BLaER1 (cell line): ENCODE data around the gene CDHR5.
"Not testable (repeated sequence)": the region's sequence is repeated elsewhere in the genome, so short reads cannot be mapped to it uniquely, and the experiment has no call there.

Experiments used
- H3K27ac ChIP-seq: shearing (Covaris generic); formaldehyde crosslinking; 2 replicates; pipeline ENCODE4 v1.8.1; 2022
- H3K27me3 ChIP-seq: shearing (Covaris generic); formaldehyde crosslinking; 2 replicates; pipeline ENCODE4 v1.8.1; 2022
- H3K36me3 ChIP-seq: shearing (Covaris generic); formaldehyde crosslinking; 2 replicates; pipeline ENCODE4 v1.8.1; 2022
- H3K4me1 ChIP-seq: shearing (Covaris generic); formaldehyde crosslinking; 2 replicates; pipeline ENCODE4 v1.8.1; 2022
- H3K4me2 ChIP-seq: shearing (Covaris generic); formaldehyde crosslinking; 2 replicates; pipeline ENCODE4 v1.8.1; 2022
- H3K4me3 ChIP-seq: shearing (Covaris generic); formaldehyde crosslinking; 2 replicates; pipeline ENCODE4 v1.8.1; 2022
- H3K9ac ChIP-seq: shearing (Covaris generic); formaldehyde crosslinking; 2 replicates; pipeline ENCODE4 v1.8.1; 2022
- H3K9me3 ChIP-seq: shearing (Covaris generic); formaldehyde crosslinking; 2 replicates; pipeline ENCODE4 v1.8.1; 2022
- H4K20me1 ChIP-seq: shearing (Covaris generic); formaldehyde crosslinking; 2 replicates; pipeline ENCODE4 v1.8.1; 2022
- Cebpa-rat ChIP-seq: shearing (Covaris generic); IDR thresholded peaks from 2 replicates; pipeline ENCODE4 v1.8.1; 2022

CDHR5 gene

DNA sequence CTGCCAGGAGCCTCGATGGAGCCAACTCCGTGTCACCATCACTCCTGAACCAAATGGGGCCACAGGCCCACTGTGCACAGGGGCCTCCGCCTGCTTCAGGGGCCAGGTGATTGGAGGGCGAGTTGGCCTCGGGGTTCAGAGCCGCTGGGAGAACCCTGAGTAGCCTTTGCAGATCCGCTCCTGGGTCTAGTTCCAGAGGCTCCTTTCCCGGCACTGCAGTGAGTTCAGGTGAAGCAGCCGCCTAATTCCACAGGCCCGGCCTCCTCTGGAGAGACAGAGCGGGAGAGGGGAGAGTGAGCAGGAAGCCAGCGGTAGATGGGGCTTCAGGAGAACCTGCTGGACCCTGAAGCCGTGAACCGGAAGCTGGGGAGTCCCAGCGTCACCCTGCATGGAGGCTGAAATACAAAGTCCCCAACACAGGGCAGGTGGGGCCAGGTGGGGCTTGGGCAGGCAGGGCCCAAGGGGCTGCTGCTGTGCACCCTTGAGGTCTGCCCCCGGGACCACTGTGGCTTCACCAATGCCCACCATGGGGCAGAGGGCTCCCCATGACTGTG is 34.9 kb upstream of the CDHR5 start:
- Histone ChIP-seq H3K27me3 (no peaks in the 10 kb centered on the region), H3K4me3 (no peak overlapping the region), H3K36me3 (peaks cover 95% of the 10 kb centered on the region), H3K9me3 (no peaks in the 10 kb centered on the region), H3K27ac (no peak overlapping the region), H3K9ac (peak overlapping the region; percentile 18; the same call in 1 of the 2 replicates), H3K4me1 (peaks cover 28% of the 10 kb centered on the region), H3K4me2 (peak overlapping the region; percentile 83), H4K20me1 (peaks cover 96% of the 10 kb centered on the region)
- no peak for TF ChIP-seq Cebpa-rat

GRCh38 chr11:657691-658126 is 33.0 kb upstream of the CDHR5 start:
- Histone ChIP-seq H3K27me3 (no peaks in the 10 kb centered on the region), H3K27ac (no peak overlapping the region), H3K4me2 (no peak overlapping the region), H4K20me1 (peaks cover 86% of the 10 kb centered on the region), H3K4me3 (no peak overlapping the region), H3K4me1 (peaks cover 28% of the 10 kb centered on the region), H3K36me3 (peaks cover 96% of the 10 kb centered on the region), H3K9me3 (no peaks in the 10 kb centered on the region), H3K9ac (no peak overlapping the region)
- TF ChIP-seq Cebpa-rat, result no peak

GRCh38 chr11:656866-657265 is 32.1 kb upstream of the CDHR5 start:
- Histone ChIP-seq H3K4me2 (no peak overlapping the region), H3K27me3 (no peaks in the 10 kb centered on the region), H3K4me3 (no peak overlapping the region), H3K9ac (no peak overlapping the region), H3K27ac (no peak overlapping the region), H4K20me1 (peaks cover 78% of the 10 kb centered on the region), H3K9me3 (no peaks in the 10 kb centered on the region), H3K36me3 (peaks cover 94% of the 10 kb centered on the region), H3K4me1 (peaks cover 28% of the 10 kb centered on the region)
- TF ChIP-seq Cebpa-rat, result no peak

- H3K36me3 ChIP-seq, result peaks cover 93% of the 10 kb centered on the region
- no peaks in the 10 kb centered on the region for H3K27me3 ChIP-seq
- peaks cover 73% of the 10 kb centered on the region for H4K20me1 ChIP-seq
These were observed 31.7 kb upstream of the CDHR5 start for GRCh38 chr11:656426-656825.

GRCh38 chr11:655036-655726 is 30.4 kb upstream of the CDHR5 start:
- Histone ChIP-seq H4K20me1 (peaks cover 61% of the 10 kb centered on the region), H3K4me3 (no peak overlapping the region), H3K4me1 (peaks cover 11% of the 10 kb centered on the region), H3K9ac (no peak overlapping the region), H3K36me3 (peaks cover 94% of the 10 kb centered on the region), H3K4me2 (no peak overlapping the region), H3K9me3 (no peaks in the 10 kb centered on the region), H3K27me3 (no peaks in the 10 kb centered on the region), H3K27ac (no peak overlapping the region)
- no peak for TF ChIP-seq Cebpa-rat

More at GRCh38 chr11:656426-656825, 31.7 kb upstream of the CDHR5 start:
- Histone ChIP-seq H3K9ac (no peak overlapping the region), H3K4me1 (peaks cover 24% of the 10 kb centered on the region), H3K4me2 (no peak overlapping the region), H3K4me3 (no peak overlapping the region), H3K27ac (no peak overlapping the region), H3K9me3 (no peaks in the 10 kb centered on the region)
- no peak for TF ChIP-seq Cebpa-rat

DNA sequence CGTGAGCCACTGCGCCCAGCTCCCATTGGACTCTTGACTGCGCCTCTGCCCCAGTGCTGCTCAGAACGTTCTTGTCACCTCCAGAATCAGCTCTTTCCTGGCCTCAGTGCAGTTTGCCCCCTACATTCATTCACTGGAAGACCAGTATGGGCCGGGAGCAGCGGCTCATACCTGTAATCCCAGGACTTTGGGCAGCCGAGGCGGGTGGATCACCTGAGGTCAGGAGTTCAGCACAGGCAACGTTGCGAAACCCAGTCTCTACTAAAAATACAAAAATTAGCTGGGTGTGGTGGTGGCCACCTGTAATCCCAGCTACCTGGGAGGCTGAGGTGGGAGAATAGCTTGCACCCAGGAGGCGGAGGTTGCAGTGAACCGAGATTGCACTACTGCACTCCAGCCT is 29.7 kb upstream of the CDHR5 start:
- not testable (repeated sequence) for H3K4me1 ChIP-seq, H3K4me3 ChIP-seq

GRCh38 chr11:653837-654236 is 29.1 kb upstream of the CDHR5 start:
- H3K27me3 ChIP-seq, result no peaks in the 10 kb centered on the region
- H3K9ac ChIP-seq, result no peak overlapping the region
- H3K4me2 ChIP-seq, result no peak overlapping the region
- H3K27ac ChIP-seq, result no peak overlapping the region
- no peaks in the 10 kb centered on the region for H3K9me3 ChIP-seq
- H3K4me3 ChIP-seq, result no peak overlapping the region
- peaks cover 47% of the 10 kb centered on the region for H4K20me1 ChIP-seq
- no peaks in the 10 kb centered on the region for H3K4me1 ChIP-seq
- TF ChIP-seq Cebpa-rat, result no peak
- peaks cover 96% of the 10 kb centered on the region for H3K36me3 ChIP-seq

More for the DNA sequence above, 29.7 kb upstream of the CDHR5 start:
- not testable (repeated sequence) for H3K27ac ChIP-seq, H3K27me3 ChIP-seq, H3K9me3 ChIP-seq, H3K4me2 ChIP-seq, H3K9ac ChIP-seq
- Histone ChIP-seq H3K36me3 (peaks cover 96% of the 10 kb centered on the region), H4K20me1 (peaks cover 53% of the 10 kb centered on the region)

DNA sequence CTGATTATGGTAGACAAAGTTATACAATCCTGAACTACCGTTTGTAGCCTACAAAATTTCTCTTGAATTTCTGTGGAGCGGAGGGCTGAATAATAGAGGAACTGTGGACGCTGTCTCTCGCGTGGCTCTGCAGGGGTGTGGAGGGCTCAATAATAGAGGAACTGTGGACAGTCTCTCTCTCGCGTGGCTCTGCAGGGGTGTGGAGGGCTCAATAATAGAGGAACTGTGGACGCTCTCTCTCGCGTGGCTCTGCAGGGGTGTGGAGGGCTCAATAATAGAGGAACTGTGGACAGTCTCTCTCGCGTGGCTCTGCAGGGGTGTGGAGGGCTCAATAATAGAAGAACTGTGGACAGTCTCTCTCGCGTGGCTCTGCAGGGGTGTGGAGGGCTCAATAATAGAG is 28.4 kb upstream of the CDHR5 start:
- peaks cover 95% of the 10 kb centered on the region for H3K36me3 ChIP-seq
- H4K20me1 ChIP-seq, result peaks cover 40% of the 10 kb centered on the region

GRCh38 chr11:650482-650881 is 25.7 kb upstream of the CDHR5 start:
- no peaks in the 10 kb centered on the region for H3K9me3 ChIP-seq
- H3K27me3 ChIP-seq, result no peaks in the 10 kb centered on the region
- H3K27ac ChIP-seq, result no peak overlapping the region
- no peak overlapping the region for H3K4me2 ChIP-seq
- H3K9ac ChIP-seq, result no peak overlapping the region
- peaks cover 37% of the 10 kb centered on the region for H4K20me1 ChIP-seq
- peaks cover 21% of the 10 kb centered on the region for H3K4me1 ChIP-seq
- H3K4me3 ChIP-seq, result no peak overlapping the region
- peaks cover 81% of the 10 kb centered on the region for H3K36me3 ChIP-seq
- no peak for TF ChIP-seq Cebpa-rat

More for the DNA sequence above, 28.4 kb upstream of the CDHR5 start:
- not testable (repeated sequence) for H3K4me1 ChIP-seq, H3K4me3 ChIP-seq, H3K4me2 ChIP-seq, H3K9ac ChIP-seq, H3K9me3 ChIP-seq, H3K27ac ChIP-seq, H3K27me3 ChIP-seq

DNA sequence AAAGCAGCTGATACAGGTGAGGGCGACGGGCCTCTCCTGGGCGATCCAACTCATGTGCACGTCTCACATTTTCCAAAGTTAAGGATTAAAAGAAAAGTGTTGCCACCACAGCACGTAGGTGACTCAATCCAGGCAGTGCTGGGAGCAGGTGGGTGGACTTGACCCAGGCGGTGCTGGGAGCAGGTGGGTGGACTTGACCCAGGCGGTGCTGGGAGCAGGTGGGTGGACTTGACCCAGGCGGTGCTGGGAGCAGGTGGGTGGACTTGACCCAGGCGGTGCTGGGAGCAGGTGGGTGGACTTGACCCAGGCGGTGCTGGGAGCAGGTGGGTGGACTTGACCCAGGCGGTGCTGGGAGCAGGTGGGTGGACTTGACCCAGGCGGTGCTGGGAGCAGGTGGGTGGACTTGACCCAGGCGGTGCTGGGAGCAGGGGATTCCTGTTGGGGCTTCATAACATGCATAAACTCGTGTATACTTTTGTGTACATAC is 23.0 kb upstream of the CDHR5 start:
- H3K4me1 ChIP-seq, result peaks cover 33% of the 10 kb centered on the region
- not testable (repeated sequence) for H3K27ac ChIP-seq, H3K9ac ChIP-seq, H3K4me2 ChIP-seq, H3K4me3 ChIP-seq, H3K27me3 ChIP-seq, H3K9me3 ChIP-seq
- peaks cover 77% of the 10 kb centered on the region for H3K36me3 ChIP-seq
- peaks cover 47% of the 10 kb centered on the region for H4K20me1 ChIP-seq
